ENCODE results near the gene SDSL. TPM values are rescaled to one million over a fixed set of nuclear protein-coding genes. Genes with fewer than 3 reads are reported as not detected.

Gene SDSL
- polyA plus RNA-seq, 1 donor (not counting 4 experiments of a cell fraction or from before 2014, with no cell fraction given): 1.9 TPM

DNA sequence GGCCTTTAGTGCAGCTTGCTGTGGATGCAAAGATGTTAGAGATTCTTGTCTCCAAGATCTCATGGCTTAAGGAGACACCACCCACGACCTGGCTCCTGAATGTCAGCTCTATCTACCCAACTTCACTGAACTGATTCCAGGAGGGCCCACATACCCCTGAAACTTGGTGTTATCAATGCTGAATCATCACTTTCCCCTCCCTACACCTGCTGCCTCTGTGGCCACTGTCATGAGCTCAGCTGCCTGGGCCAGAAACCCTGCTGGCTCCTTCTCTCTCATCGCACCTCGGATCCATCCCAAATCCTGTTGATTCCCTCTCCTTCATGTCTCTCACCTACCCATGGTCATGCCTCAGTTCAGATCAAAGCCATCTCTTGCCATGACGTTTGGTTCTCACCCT lies 64.5 kb downstream of the SDSL start:
- H4K20me1 ChIP-seq (ENCODE audit: control insufficient read depth, extremely low read depth, insufficient read depth, low read length): no peaks in the 10 kb centered on the region
- dilution Hi-C loops (cut with MboI; ENCODE audit: extremely low pct_ligation_motif_present, low sequenced_read_pairs): no loop called here
- H3K9me1 ChIP-seq (ENCODE audit: control insufficient read depth, extremely low read depth, insufficient read depth, low read length): no peaks in the 10 kb centered on the region
- H3K9ac ChIP-seq (ENCODE audit: control insufficient read depth, extremely low read depth, insufficient read depth, low read length): no peak overlapping the region
- H3K4me2 ChIP-seq (ENCODE audit: control insufficient read depth, extremely low read depth, insufficient read depth, low read depth, low read length): no peak overlapping the region
- TF ChIP-seq EZH2 (IDR thresholded peaks at IDR 0.05; ENCODE audit: low read length): no peak
- TF ChIP-seq, protein P1, sequence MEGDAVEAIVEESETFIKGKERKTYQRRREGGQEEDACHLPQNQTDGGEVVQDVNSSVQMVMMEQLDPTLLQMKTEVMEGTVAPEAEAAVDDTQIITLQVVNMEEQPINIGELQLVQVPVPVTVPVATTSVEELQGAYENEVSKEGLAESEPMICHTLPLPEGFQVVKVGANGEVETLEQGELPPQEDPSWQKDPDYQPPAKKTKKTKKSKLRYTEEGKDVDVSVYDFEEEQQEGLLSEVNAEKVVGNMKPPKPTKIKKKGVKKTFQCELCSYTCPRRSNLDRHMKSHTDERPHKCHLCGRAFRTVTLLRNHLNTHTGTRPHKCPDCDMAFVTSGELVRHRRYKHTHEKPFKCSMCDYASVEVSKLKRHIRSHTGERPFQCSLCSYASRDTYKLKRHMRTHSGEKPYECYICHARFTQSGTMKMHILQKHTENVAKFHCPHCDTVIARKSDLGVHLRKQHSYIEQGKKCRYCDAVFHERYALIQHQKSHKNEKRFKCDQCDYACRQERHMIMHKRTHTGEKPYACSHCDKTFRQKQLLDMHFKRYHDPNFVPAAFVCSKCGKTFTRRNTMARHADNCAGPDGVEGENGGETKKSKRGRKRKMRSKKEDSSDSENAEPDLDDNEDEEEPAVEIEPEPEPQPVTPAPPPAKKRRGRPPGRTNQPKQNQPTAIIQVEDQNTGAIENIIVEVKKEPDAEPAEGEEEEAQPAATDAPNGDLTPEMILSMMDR (optimal IDR thresholded peaks at IDR 0.05 in 1 of 3, IDR thresholded peaks at IDR 0.05 in 1 of 3, conservative IDR thresholded peaks at IDR 0.05 in 1 of 3; ENCODE audit: extremely low read depth in 1 of 3, insufficient read depth in 2 of 3, low read length in 3 of 3): no peak
- H3K4me1 ChIP-seq (ENCODE audit: control insufficient read depth, extremely low read depth, insufficient read depth, low read length): no peaks in the 10 kb centered on the region
- no peaks in the 10 kb centered on the region for H3K9me3 ChIP-seq (ENCODE audit: control insufficient read depth, low read depth, low read length)
- no peak overlapping the region for H3K27ac ChIP-seq (ENCODE audit: control insufficient read depth, insufficient read depth, low read length)
- H2AFZ ChIP-seq (ENCODE audit: control insufficient read depth, low read length): no peak overlapping the region
- DNase-seq (ENCODE audit: low read depth, low spot score) (no peak), FAIRE-seq (no peak)
- no peaks in the 10 kb centered on the region for H3K27me3 ChIP-seq (ENCODE audit: control insufficient read depth, extremely low read depth, insufficient read depth, low read length)
- H3K79me2 ChIP-seq (ENCODE audit: control insufficient read depth, insufficient read depth, low read length): no peaks in the 10 kb centered on the region
- H3K4me3 ChIP-seq (ENCODE audit: control insufficient read depth in 2 of 3, extremely low read depth in 1 of 3, insufficient read depth in 2 of 3, low read depth in 1 of 3, low read length in 3 of 3): no peak overlapping the region
- no peaks in the 10 kb centered on the region for H3K36me3 ChIP-seq (ENCODE audit: control insufficient read depth in 2 of 2, extremely low read depth in 1 of 2, insufficient read depth in 2 of 2, low read length in 2 of 2)

Other genes with a start within 250 kb of the SDSL start
- gene DDX54, start 236.9 kb upstream of the SDSL start, polyA plus RNA-seq: 42.1 to 47.3 TPM (median 44.6 TPM) in 3 replicates
- gene RITA1, start 236.7 kb upstream of the SDSL start, polyA plus RNA-seq: 11.8 to 14.5 TPM (median 14.5 TPM) in 3 replicates
- gene TPCN1, start 200.9 kb upstream of the SDSL start, polyA plus RNA-seq: 6.8 to 13.9 TPM (median 8.0 TPM) in 3 replicates
- gene SLC8B1, start 87.3 kb upstream of the SDSL start, polyA plus RNA-seq: 8.0 to 14.6 TPM (median 8.8 TPM) in 3 replicates
- gene PLBD2, start 63.8 kb upstream of the SDSL start, polyA plus RNA-seq: 6.4 to 12.9 TPM (median 10.8 TPM) in 3 replicates
- not detected in 3 replicates for gene SDS, start 18.5 kb upstream of the SDSL start, polyA plus RNA-seq
- 0.04 to 0.10 TPM (median 0.06 TPM) in 3 replicates for gene LHX5, start 49.5 kb downstream of the SDSL start, polyA plus RNA-seq